ENCODE results near the gene CFAP92.

Gene CFAP92, protein sequence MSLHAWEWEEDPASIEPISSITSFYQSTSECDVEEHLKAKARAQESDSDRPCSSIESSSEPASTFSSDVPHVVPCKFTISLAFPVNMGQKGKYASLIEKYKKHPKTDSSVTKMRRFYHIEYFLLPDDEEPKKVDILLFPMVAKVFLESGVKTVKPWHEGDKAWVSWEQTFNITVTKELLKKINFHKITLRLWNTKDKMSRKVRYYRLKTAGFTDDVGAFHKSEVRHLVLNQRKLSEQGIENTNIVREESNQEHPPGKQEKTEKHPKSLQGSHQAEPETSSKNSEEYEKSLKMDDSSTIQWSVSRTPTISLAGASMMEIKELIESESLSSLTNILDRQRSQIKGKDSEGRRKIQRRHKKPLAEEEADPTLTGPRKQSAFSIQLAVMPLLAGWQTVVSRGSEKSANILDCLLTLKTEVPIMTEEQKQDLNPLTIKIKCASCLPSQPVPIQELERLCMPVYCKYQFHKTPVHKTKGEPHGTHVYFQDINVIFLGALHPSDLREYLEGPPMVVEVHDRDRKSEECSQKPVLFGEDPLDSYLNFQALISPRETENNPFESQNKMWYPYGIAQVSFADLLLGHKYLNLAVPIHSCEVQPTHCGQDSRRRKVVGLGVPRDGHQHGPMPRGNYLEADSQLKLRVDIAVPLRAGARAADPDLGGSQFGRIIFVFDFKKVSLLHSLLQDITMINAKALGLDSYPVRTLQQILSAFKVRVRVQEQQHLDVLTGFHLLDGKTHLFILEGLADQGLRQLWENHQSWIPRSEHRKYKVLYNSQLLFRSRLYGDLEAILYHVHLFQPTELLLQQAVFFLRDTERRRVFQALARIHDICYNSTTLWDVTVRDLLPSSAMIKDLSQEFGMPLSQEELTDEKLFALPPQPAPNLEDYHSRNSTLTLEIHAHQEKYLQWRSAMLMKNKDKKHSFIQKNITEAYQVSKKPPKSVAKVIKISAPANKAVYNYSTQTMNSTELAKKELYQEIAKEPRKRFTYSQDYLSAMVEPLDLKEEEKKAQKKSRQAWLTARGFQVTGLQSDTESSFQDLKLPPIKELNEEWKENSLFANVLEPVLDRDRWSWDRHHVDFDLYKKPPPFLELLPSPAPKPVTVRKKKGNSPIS

DNA sequence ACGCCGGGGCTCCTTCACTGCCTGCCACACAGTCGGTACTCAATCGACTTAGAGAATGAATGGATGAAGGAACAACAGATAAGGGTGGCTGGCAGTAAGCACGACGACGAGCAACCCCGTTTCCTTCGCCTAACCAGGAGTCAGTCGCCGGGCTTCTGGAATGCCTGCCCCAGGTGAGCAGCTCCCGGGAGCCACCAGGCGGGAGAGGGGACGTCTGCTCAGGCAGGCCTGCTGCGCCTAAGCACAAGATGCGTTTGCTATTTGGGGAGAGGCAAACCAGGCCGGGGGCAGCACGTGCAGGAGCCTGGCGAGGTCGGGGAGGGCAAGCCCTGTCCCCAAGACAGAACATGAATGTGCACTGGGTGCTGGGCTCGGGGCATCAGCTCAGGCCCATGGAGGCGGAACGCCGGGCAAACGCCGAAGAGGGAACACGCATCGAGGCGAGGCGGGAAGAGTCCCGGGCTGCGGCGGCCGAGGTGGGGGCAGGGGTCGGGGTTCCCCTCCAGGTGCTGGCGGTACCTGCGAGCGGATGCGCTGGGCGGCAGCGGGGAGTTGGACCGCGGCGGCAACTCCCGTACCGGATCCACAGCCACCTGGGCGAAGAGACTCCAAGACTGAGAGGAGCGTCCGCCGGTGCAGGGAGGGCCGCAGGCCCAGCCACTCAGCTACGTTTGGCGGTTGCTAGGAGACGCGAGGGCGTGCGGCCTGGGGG is at the start of gene CFAP92:
Gene CFAP92 (minus strand): TSS at position 616 of the 712 bp plus-strand sequence. CDS start 772 bp downstream, outside the sequence.
- Histone ChIP-seq H4K20me1 (ENCODE audit: insufficient read depth, low read length) (no peaks in the 10 kb centered on the region), H3K9me3 (replicated peaks; ENCODE audit: insufficient read depth, low read length) (no peaks in the 10 kb centered on the region), H3K79me2 (ENCODE audit: low read length) (no peaks in the 10 kb centered on the region), H3K4me1 (ENCODE audit: low read length) (peaks cover 12% of the 10 kb centered on the region), H2AFZ (ENCODE audit: low read length) (peak within 1 kb of the TSS; percentile 80), H3F3A (ENCODE audit: insufficient read depth, low read length) (no peaks in the 10 kb centered on the region), H3K9ac (ENCODE audit: low read length) (peak within 1 kb of the TSS; percentile 51), H3K4me2 (ENCODE audit: low read depth, low read length) (peak within 1 kb of the TSS; percentile 89), H3K36me3 (replicated peaks; ENCODE audit: insufficient read depth, low read length) (no peaks in the 10 kb centered on the region), H3K9me2 (replicated peaks; ENCODE audit: insufficient read depth, low read length) (no peaks in the 10 kb centered on the region), H3K27ac (ENCODE audit: low read length) (peak within 1 kb of the TSS; percentile 22; the same call in 1 of the 2 replicates), H3K4me3 (ENCODE audit: low read length) (peak within 1 kb of the TSS; percentile 50), H3K27me3 (replicated peaks; ENCODE audit: insufficient read depth, low read length) (no peaks in the 10 kb centered on the region)
- DNase-seq, result peak; percentile 92
- TF ChIP-seq CTCF (IDR thresholded peaks at IDR 0.05; ENCODE audit: low read length) (no peak), EZH2phosphoT487 (IDR thresholded peaks at IDR 0.05; ENCODE audit: low read length) (no peak), EZH2 (optimal IDR thresholded peaks at IDR 0.05; ENCODE audit: low read depth, low read length) (no peak)

DNA sequence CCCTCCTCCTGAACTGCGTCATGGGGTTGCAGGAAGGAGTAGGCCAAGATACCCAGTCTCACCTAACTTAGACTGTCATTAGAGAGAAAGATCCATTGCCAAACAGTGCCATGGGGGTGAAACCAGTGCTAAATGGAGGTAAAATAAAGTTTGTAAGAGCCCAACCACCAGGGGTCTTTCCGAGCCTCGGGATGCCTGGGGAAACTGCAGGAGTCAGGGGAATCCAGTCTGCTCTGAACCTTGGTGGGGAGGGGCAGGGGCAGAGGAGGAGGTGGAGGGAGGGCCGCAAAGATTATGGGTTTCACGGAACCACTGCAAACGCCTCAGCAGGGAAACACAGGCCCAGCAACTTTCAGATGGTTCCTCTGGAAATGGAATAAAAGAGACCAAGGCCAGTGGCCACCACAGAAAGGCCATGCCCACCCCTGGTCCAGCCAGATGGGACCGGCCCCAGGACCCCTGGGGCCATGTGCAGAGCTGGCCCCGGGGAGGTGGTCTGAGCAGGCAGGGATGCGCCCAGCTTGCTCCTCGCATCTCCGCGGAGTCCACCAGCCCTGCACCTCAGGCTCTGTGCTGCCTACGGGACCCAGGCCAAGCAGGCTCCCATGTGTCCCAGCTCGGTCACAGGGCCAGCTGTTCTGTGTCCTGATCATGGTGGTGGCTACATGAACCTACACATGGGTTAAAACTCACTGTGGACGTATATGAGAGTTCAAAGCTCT is 46.9 kb upstream of the CFAP92 start:
- no peaks in the 10 kb centered on the region for H3K9me3 ChIP-seq (replicated peaks; ENCODE audit: insufficient read depth, low read length)
- H3K27me3 ChIP-seq (replicated peaks; ENCODE audit: insufficient read depth, low read length), result no peaks in the 10 kb centered on the region
- no peak overlapping the region for H3K4me3 ChIP-seq (ENCODE audit: low read length)
- no peaks in the 10 kb centered on the region for H3F3A ChIP-seq (ENCODE audit: insufficient read depth, low read length)
- TF ChIP-seq EZH2phosphoT487 (IDR thresholded peaks at IDR 0.05; ENCODE audit: low read length) (no peak), EZH2 (optimal IDR thresholded peaks at IDR 0.05; ENCODE audit: low read depth, low read length) (no peak), CTCF (IDR thresholded peaks at IDR 0.05; ENCODE audit: low read length) (no peak)
- no peak for DNase-seq
- H3K36me3 ChIP-seq (replicated peaks; ENCODE audit: insufficient read depth, low read length), result no peaks in the 10 kb centered on the region
- no peaks in the 10 kb centered on the region for H3K9me2 ChIP-seq (replicated peaks; ENCODE audit: insufficient read depth, low read length)
- H3K4me2 ChIP-seq (ENCODE audit: low read depth, low read length), result no peak overlapping the region
- no peaks in the 10 kb centered on the region for H3K79me2 ChIP-seq (ENCODE audit: low read length)
- no peaks in the 10 kb centered on the region for H4K20me1 ChIP-seq (ENCODE audit: insufficient read depth, low read length)
- H3K27ac ChIP-seq (ENCODE audit: low read length), result no peak overlapping the region
- no peaks in the 10 kb centered on the region for H3K4me1 ChIP-seq (ENCODE audit: low read length)
- H3K9ac ChIP-seq (ENCODE audit: low read length), result no peak overlapping the region
- H2AFZ ChIP-seq (ENCODE audit: low read length), result no peak overlapping the region

DNA sequence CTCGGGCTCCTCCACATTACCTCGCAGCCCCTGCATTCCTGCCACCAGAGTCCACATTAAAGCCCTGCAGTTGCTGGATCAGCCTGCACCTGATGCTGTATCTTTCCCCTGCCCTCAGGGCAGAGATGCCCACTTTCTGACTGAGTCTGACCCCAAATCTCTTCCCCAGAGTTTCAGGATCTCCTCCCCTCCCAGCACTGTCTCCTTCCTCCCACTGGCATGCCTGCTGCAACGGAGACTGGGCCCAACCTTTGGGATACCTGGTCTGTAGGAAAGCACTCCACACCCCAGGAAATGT is 46.1 kb upstream of the CFAP92 start:
- Histone ChIP-seq H2AFZ (ENCODE audit: low read length) (no peak overlapping the region), H3K9me3 (replicated peaks; ENCODE audit: insufficient read depth, low read length) (no peaks in the 10 kb centered on the region), H3K27me3 (replicated peaks; ENCODE audit: insufficient read depth, low read length) (no peaks in the 10 kb centered on the region), H3K4me2 (ENCODE audit: low read depth, low read length) (no peak overlapping the region), H3F3A (ENCODE audit: insufficient read depth, low read length) (no peaks in the 10 kb centered on the region), H3K36me3 (replicated peaks; ENCODE audit: insufficient read depth, low read length) (no peaks in the 10 kb centered on the region), H3K79me2 (ENCODE audit: low read length) (no peaks in the 10 kb centered on the region), H3K4me1 (ENCODE audit: low read length) (no peaks in the 10 kb centered on the region), H3K9ac (ENCODE audit: low read length) (no peak overlapping the region), H3K4me3 (ENCODE audit: low read length) (no peak overlapping the region), H3K9me2 (replicated peaks; ENCODE audit: insufficient read depth, low read length) (no peaks in the 10 kb centered on the region), H3K27ac (ENCODE audit: low read length) (no peak overlapping the region), H4K20me1 (ENCODE audit: insufficient read depth, low read length) (no peaks in the 10 kb centered on the region)
- DNase-seq, result no peak
- no peak for TF ChIP-seq EZH2phosphoT487 (IDR thresholded peaks at IDR 0.05; ENCODE audit: low read length)
- TF ChIP-seq EZH2 (optimal IDR thresholded peaks at IDR 0.05; ENCODE audit: low read depth, low read length), result no peak
- no peak for TF ChIP-seq CTCF (IDR thresholded peaks at IDR 0.05; ENCODE audit: low read length)

Data from MM.1S (cell line).